ENCODE measurements around the gene DGCR8. TPM values are rescaled to one million over a fixed set of nuclear protein-coding genes. Genes with fewer than 3 reads are reported as not detected.

Gene DGCR8
- total and polyA plus RNA-seq, 12 donors: 8.3 to 26.3 (median 14.0) TPM

- WGBS, 2 donors: 88 to 90% methylated on average over 8 of the region's 8 CpGs
- H3K27ac ChIP-seq: peak overlapping the region in 1 of 10 donors; percentile 10
- no peaks in the 10 kb centered on the region for H3K27me3 ChIP-seq
- H3K4me1 ChIP-seq: peaks cover 14 to 28% (median 20%) of the 10 kb centered on the region in 9 donors
- H3K36me3 ChIP-seq: peaks cover 4 to 82% (median 72%) of the 10 kb centered on the region in 9 donors
- DNase-seq: no peak
- no peak overlapping the region for H3K4me3 ChIP-seq
- intact Hi-C loops (cut with DNase I): loop anchor here in 1 of 10 donors (5.0 kb wide), 1 partner anchor 61 kb away; no protein-coding TSS in a partner anchor
- no peak for ATAC-seq
- H3K9me3 ChIP-seq: no peaks in the 10 kb centered on the region
- TF ChIP-seq CTCF (IDR thresholded peaks at IDR 0.05): no peak
Observed at GRCh38 chr22:20088263-20088648, 8.2 kb downstream of the DGCR8 start.

- DNase-seq (no peak), ATAC-seq (no peak)
- intact Hi-C loops (cut with DNase I): loop anchor here in 1 of 10 donors (5.0 kb wide), 1 partner anchor 62 kb away; no protein-coding TSS in a partner anchor
Observed at GRCh38 chr22:20089226-20089976, 9.4 kb downstream of the DGCR8 start.

GRCh38 chr22:20089977-20090729 lies 10.1 kb downstream of the DGCR8 start:
- DNase-seq (no peak), ATAC-seq (no peak)
- no peaks in the 10 kb centered on the region for H3K9me3 ChIP-seq
- no peak overlapping the region for H3K4me3 ChIP-seq
- peaks cover 4 to 100% (median 85%) of the 10 kb centered on the region in 9 donors for H3K36me3 ChIP-seq
- H3K4me1 ChIP-seq: peaks cover under 1 to 16% (median 6%) of the 10 kb centered on the region in 9 donors
- TF ChIP-seq CTCF (IDR thresholded peaks at IDR 0.05): no peak
- intact Hi-C loops (cut with DNase I): loop anchor here in 2 of 10 donors (5.0 kb wide), 1 partner anchor 63 kb away; no protein-coding TSS in a partner anchor
- no peak overlapping the region for H3K27ac ChIP-seq
- 91 to 95% methylated on average over 11 of the region's 11 CpGs for WGBS, 2 donors
- no peaks in the 10 kb centered on the region for H3K27me3 ChIP-seq

More at GRCh38 chr22:20089226-20089976, 9.4 kb downstream of the DGCR8 start:
- H3K27ac ChIP-seq: no peak overlapping the region
- H3K36me3 ChIP-seq: peaks cover 4 to 93% (median 78%) of the 10 kb centered on the region in 9 donors
- 90 to 91% methylated on average over 17 of the region's 17 CpGs for WGBS, 2 donors
- no peaks in the 10 kb centered on the region for H3K27me3 ChIP-seq
- TF ChIP-seq CTCF (IDR thresholded peaks at IDR 0.05): no peak
- H3K4me1 ChIP-seq: peaks cover 8 to 24% (median 13%) of the 10 kb centered on the region in 9 donors
- no peaks in the 10 kb centered on the region for H3K9me3 ChIP-seq
- H3K4me3 ChIP-seq: no peak overlapping the region

GRCh38 chr22:20090730-20091240 lies 10.7 kb downstream of the DGCR8 start:
- Histone ChIP-seq H3K36me3 (peaks cover 4 to 100% (median 90%) of the 10 kb centered on the region in 9 donors), H3K4me1 (peaks cover 0 to 12% (median 0%) of the 10 kb centered on the region in 9 donors), H3K4me3 (no peak overlapping the region), H3K9me3 (no peaks in the 10 kb centered on the region), H3K27me3 (no peaks in the 10 kb centered on the region), H3K27ac (no peak overlapping the region)
- DNase-seq (no peak), ATAC-seq (no peak)
- intact Hi-C loops (cut with DNase I): loop anchor here in 1 of 10 donors (5.0 kb wide), 1 partner anchor 63 kb away; no protein-coding TSS in a partner anchor
- no peak for TF ChIP-seq CTCF (IDR thresholded peaks at IDR 0.05)
- 91 to 94% methylated on average over 9 of the region's 9 CpGs for WGBS, 2 donors

Measured in heart right ventricle (tissue), 16 donors.